ENCODE measurements around the gene SLC7A4.
"Not testable (repeated sequence)": the region's sequence is repeated elsewhere in the genome, so short reads cannot be mapped to it uniquely, and the experiment has no call there.

The SLC7A4 gene

GRCh38 chr22:21064917-21065864, 32.8 kb upstream of the SLC7A4 start:
- Histone ChIP-seq H3K4me3 (ENCODE audit: low read depth, low read length) (no peak overlapping the region), H3K36me3 (replicated peaks) (no peaks in the 10 kb centered on the region), H3K27me3 (replicated peaks) (peaks cover 4% of the 10 kb centered on the region), H3K27ac (no peak overlapping the region)
- DNase-seq: no peak
- TF ChIP-seq CTCF (IDR thresholded peaks at IDR 0.05; ENCODE audit: low read depth, low read length, missing control alignments): no peak
- in situ Hi-C loops (cut with HindIII; ENCODE audit: low pct_ligation_motif_present, low sequenced_read_pairs): no loop called here

GRCh38 chr22:21064425-21064824, 32.1 kb upstream of the SLC7A4 start:
- in situ Hi-C loops (cut with HindIII; ENCODE audit: low pct_ligation_motif_present, low sequenced_read_pairs): not testable (repeated sequence)

GRCh38 chr22:21061660-21062321, 29.4 kb upstream of the SLC7A4 start:
- DNase-seq; H3K4me3 ChIP-seq (ENCODE audit: low read depth, low read length); in situ Hi-C loops (cut with HindIII; ENCODE audit: low pct_ligation_motif_present, low sequenced_read_pairs); H3K27me3 ChIP-seq (replicated peaks); H3K36me3 ChIP-seq (replicated peaks); H3K27ac ChIP-seq: not testable (repeated sequence)

More at GRCh38 chr22:21064425-21064824, 32.1 kb upstream of the SLC7A4 start:
- not testable (repeated sequence) for H3K27ac ChIP-seq; H3K4me3 ChIP-seq (ENCODE audit: low read depth, low read length); H3K36me3 ChIP-seq (replicated peaks); H3K27me3 ChIP-seq (replicated peaks); DNase-seq

- H3K4me3 ChIP-seq (ENCODE audit: low read depth, low read length): not testable (repeated sequence)
These were observed 28.0 kb upstream of the SLC7A4 start for GRCh38 chr22:21060363-21060762.

GRCh38 chr22:21055880-21056319, 23.5 kb upstream of the SLC7A4 start:
- in situ Hi-C loops (cut with HindIII; ENCODE audit: low pct_ligation_motif_present, low sequenced_read_pairs): no loop called here
- Histone ChIP-seq H3K27me3 (replicated peaks) (peaks cover 8% of the 10 kb centered on the region), H3K4me3 (ENCODE audit: low read depth, low read length) (no peak overlapping the region), H3K27ac (no peak overlapping the region), H3K36me3 (replicated peaks) (no peaks in the 10 kb centered on the region)
- no peak for DNase-seq
- no peak for TF ChIP-seq CTCF (IDR thresholded peaks at IDR 0.05; ENCODE audit: low read depth, low read length, missing control alignments)

More at GRCh38 chr22:21060363-21060762, 28.0 kb upstream of the SLC7A4 start:
- DNase-seq; H3K36me3 ChIP-seq (replicated peaks); H3K27ac ChIP-seq; in situ Hi-C loops (cut with HindIII; ENCODE audit: low pct_ligation_motif_present, low sequenced_read_pairs): not testable (repeated sequence)
- H3K27me3 ChIP-seq (replicated peaks): peaks cover 10% of the 10 kb centered on the region

- in situ Hi-C loops (cut with HindIII; ENCODE audit: low pct_ligation_motif_present, low sequenced_read_pairs): no loop called here
- no peak for TF ChIP-seq CTCF (IDR thresholded peaks at IDR 0.05; ENCODE audit: low read depth, low read length, missing control alignments)
- DNase-seq: no peak
- Histone ChIP-seq H3K27ac (no peak overlapping the region), H3K36me3 (replicated peaks) (no peaks in the 10 kb centered on the region), H3K4me3 (ENCODE audit: low read depth, low read length) (no peak overlapping the region), H3K27me3 (replicated peaks) (peaks cover 8% of the 10 kb centered on the region)
These were observed 23.1 kb upstream of the SLC7A4 start for GRCh38 chr22:21055564-21055834.

- H3K27me3 ChIP-seq (replicated peaks): peaks cover 8% of the 10 kb centered on the region
- no peak for TF ChIP-seq CTCF (IDR thresholded peaks at IDR 0.05; ENCODE audit: low read depth, low read length, missing control alignments)
- in situ Hi-C loops (cut with HindIII; ENCODE audit: low pct_ligation_motif_present, low sequenced_read_pairs): no loop called here
- H3K36me3 ChIP-seq (replicated peaks): no peaks in the 10 kb centered on the region
- no peak overlapping the region for H3K4me3 ChIP-seq (ENCODE audit: low read depth, low read length)
- no peak for DNase-seq
- no peak overlapping the region for H3K27ac ChIP-seq
These were observed 22.6 kb upstream of the SLC7A4 start for GRCh38 chr22:21054714-21055563.

All from brain microvascular endothelial cell (primary cell).